H9 (cell line): ENCODE measurements around the gene COL5A3. TPM values are rescaled to one million over a fixed set of nuclear protein-coding genes. Genes with fewer than 3 reads are reported as not detected.

Experiments used
- DNase-seq: peaks from one replicate; pipeline ENCODE4 v3.0.0-alpha.2; 2017
- H2AFZ ChIP-seq: one replicate; pipeline ENCODE4 v1.6.1; 2013; ENCODE audit warnings: mild to moderate bottlenecking, low read length, control low read depth, moderate library complexity
- H2AK5ac ChIP-seq: 2 replicates; pipeline ENCODE4 v1.6.1; 2013; ENCODE audit warnings: low read length, control low read depth, mixed read lengths; ENCODE audit not compliant: insufficient read length
- H2BK120ac ChIP-seq: one replicate; pipeline ENCODE4 v1.6.1; 2013; ENCODE audit warnings: low read depth, mild to moderate bottlenecking, low read length, control low read depth, inconsistent platforms; ENCODE audit not compliant: poor library complexity, severe bottlenecking
- H2BK12ac ChIP-seq: 2 replicates; pipeline ENCODE4 v1.6.1; 2013; ENCODE audit warnings: low read length, control low read depth, mixed read lengths, low read depth; ENCODE audit not compliant: insufficient read length
- H2BK15ac ChIP-seq: 2 replicates; pipeline ENCODE4 v1.6.1; 2013; ENCODE audit warnings: low read depth, low read length, control low read depth
- H2BK20ac ChIP-seq: one replicate; pipeline ENCODE4 v1.6.1; 2013; ENCODE audit warnings: low read depth, mild to moderate bottlenecking, low read length, control low read depth, inconsistent platforms; ENCODE audit not compliant: poor library complexity, severe bottlenecking
- H2BK5ac ChIP-seq: 2 replicates; pipeline ENCODE4 v1.6.1; 2013; ENCODE audit warnings: low read length, control low read depth, mixed read lengths; ENCODE audit not compliant: insufficient read length
- H3K14ac ChIP-seq: 2 replicates; pipeline ENCODE4 v1.6.1; 2013; ENCODE audit warnings: low read length, control low read depth; ENCODE audit not compliant: insufficient read depth
- H3K18ac ChIP-seq: 2 replicates; pipeline ENCODE4 v1.6.1; 2013; ENCODE audit warnings: low read depth, mild to moderate bottlenecking, mixed read lengths, low read length, control low read depth; ENCODE audit not compliant: insufficient read length
- H3K23ac ChIP-seq: 2 replicates; pipeline ENCODE4 v1.6.1; 2013; ENCODE audit warnings: low read length, control low read depth, mixed read lengths, low read depth; ENCODE audit not compliant: insufficient read length
- H3K23me2 ChIP-seq: 2 replicates; pipeline ENCODE4 v1.6.1; 2013; ENCODE audit warnings: low read depth, mild to moderate bottlenecking, mixed read lengths, low read length, control low read depth; ENCODE audit not compliant: insufficient read length, poor library complexity, severe bottlenecking
- H3K27ac ChIP-seq: 2 replicates; pipeline ENCODE4 v1.5.1; 2013; ENCODE audit warnings: low read length, control low read depth, mixed read lengths, low read depth; ENCODE audit not compliant: insufficient read length
- H3K27me3 ChIP-seq: 2 replicates; pipeline ENCODE4 v1.6.1; 2013; ENCODE audit warnings: low read length, control low read depth, inconsistent platforms; ENCODE audit not compliant: insufficient read depth
- H3K4ac ChIP-seq: 2 replicates; pipeline ENCODE4 v1.6.1; 2013; ENCODE audit warnings: low read depth, mild to moderate bottlenecking, control low read depth, inconsistent platforms, low read length, moderate library complexity
- H3K4me1 ChIP-seq: 2 replicates; pipeline ENCODE4 v1.6.1; 2013; ENCODE audit warnings: low read length, control low read depth, inconsistent platforms; ENCODE audit not compliant: insufficient read depth
- H3K4me2 ChIP-seq: 2 replicates; pipeline ENCODE4 v1.6.1; 2013; ENCODE audit warnings: low read length, control low read depth, mixed read lengths; ENCODE audit not compliant: insufficient read length, insufficient read depth
- H3K56ac ChIP-seq: 2 replicates; pipeline ENCODE4 v1.6.1; 2013; ENCODE audit warnings: low read depth, mild to moderate bottlenecking, mixed read lengths, low read length, control low read depth; ENCODE audit not compliant: insufficient read length
- H3K79me1 ChIP-seq: 2 replicates; pipeline ENCODE4 v1.6.1; 2013; ENCODE audit warnings: low read depth, mild to moderate bottlenecking, moderate library complexity, low read length, control low read depth, inconsistent platforms; ENCODE audit not compliant: insufficient read depth, poor library complexity, severe bottlenecking
- H3K79me2 ChIP-seq: 2 replicates; pipeline ENCODE4 v1.6.1; 2013; ENCODE audit warnings: low read length, control low read depth, inconsistent platforms; ENCODE audit not compliant: insufficient read depth
- H3K9ac ChIP-seq: 2 replicates; pipeline ENCODE4 v1.6.1; 2013; ENCODE audit warnings: low read length, control low read depth, mixed read lengths; ENCODE audit not compliant: insufficient read length; ENCODE audit errors: extremely low read depth
- H3K9me3 ChIP-seq: one replicate; pipeline ENCODE4 v1.6.1; 2013; ENCODE audit warnings: low read depth, low read length, inconsistent platforms; ENCODE audit not compliant: control insufficient read depth
- H3T11ph ChIP-seq: one replicate; pipeline ENCODE4 v1.6.1; 2013; ENCODE audit warnings: mild to moderate bottlenecking, low read length, control low read depth, inconsistent platforms
- H4K20me1 ChIP-seq: one replicate; pipeline ENCODE4 v1.6.1; 2013; ENCODE audit not compliant: control insufficient read depth, insufficient read length, insufficient read depth
- H4K5ac ChIP-seq: 2 replicates; pipeline ENCODE4 v1.6.1; 2013; ENCODE audit warnings: low read depth, mild to moderate bottlenecking, mixed read lengths, low read length, control low read depth; ENCODE audit not compliant: insufficient read length
- H4K8ac ChIP-seq: replicated peaks from 2 replicates; pipeline ENCODE4 v1.6.1; 2013; ENCODE audit warnings: low read length, control low read depth, mixed read lengths, low read depth; ENCODE audit not compliant: insufficient read length
- H4K91ac ChIP-seq: 2 replicates; pipeline ENCODE4 v1.6.1; 2013; ENCODE audit warnings: low read depth, mild to moderate bottlenecking, moderate library complexity, mixed read lengths, low read length, control low read depth; ENCODE audit not compliant: insufficient read length
- H3K27ac Mint-ChIP-seq, 3 experiments: 2 replicates in 2 of 3; 3 replicates in 1 of 3; pipeline ENCODE4 v1.8.0; 2020 to 2021; ENCODE audit warnings: mixed read lengths in 3 of 3, mild to moderate bottlenecking in 1 of 3, moderate library complexity in 1 of 3
- H3K27me3 Mint-ChIP-seq: 2 replicates; pipeline ENCODE4 v1.8.0; 2021; ENCODE audit warnings: low read depth, mild to moderate bottlenecking, moderate library complexity, mixed read lengths
- H3K36me3 Mint-ChIP-seq, 3 experiments: 2 replicates in 2 of 3; 3 replicates in 1 of 3; pipeline ENCODE4 v1.8.0; 2020 to 2021; ENCODE audit warnings: low read depth in 3 of 3, mixed read lengths in 3 of 3; ENCODE audit not compliant: insufficient read depth in 1 of 3
- H3K4me1 Mint-ChIP-seq, 2 experiments: 2 replicates each; pipeline ENCODE4 v1.8.0; 2020; ENCODE audit warnings: mixed read lengths in 2 of 2
- H3K4me3 Mint-ChIP-seq, 2 experiments: 2 replicates in 1 of 2; 3 replicates in 1 of 2; pipeline ENCODE4 v1.8.0; 2020 to 2021; ENCODE audit warnings: mild to moderate bottlenecking in 2 of 2, mixed read lengths in 2 of 2, moderate library complexity in 1 of 2
- H3K9me3 Mint-ChIP-seq, 2 experiments: 2 replicates in 1 of 2; 3 replicates in 1 of 2; pipeline ENCODE4 v1.8.0; 2020; ENCODE audit warnings: mild to moderate bottlenecking in 2 of 2, mixed read lengths in 2 of 2, moderate library complexity in 1 of 2
- CTCF ChIP-seq: fragments of 200-600 bp; sonication (generic); conservative IDR thresholded peaks from 3 replicates; pipeline ENCODE4 v1.8.0; 2021; ENCODE audit warnings: antibody characterized with exemption, mild to moderate bottlenecking
- WGBS: extraction: QIAGEN DNeasy Blood & Tissue Kit; methylation state at CpG from one replicate; pipeline ENCODE4 v1.1.7; 2013; ENCODE audit warnings: missing lambda C conversion rate, low lambda C conversion rate, mixed read lengths; ENCODE audit not compliant: insufficient read length; ENCODE audit errors: extremely low coverage; 5-methylcytosine and 5-hydroxymethylcytosine counted together
- total RNA-seq: library from RNA; stranded (reverse); gene quantifications from 2 replicates; pipeline ENCODE4 v1.2.1, GENCODE V29; 2021

The COL5A3 gene
- total RNA-seq, 1 experiment from 2014 or later = 0.72 TPM

GRCh38 chr19:10037367-10037766 is 27.1 kb upstream of the COL5A3 start:
- no peak overlapping the region for H3K4ac ChIP-seq
- H3K18ac ChIP-seq = no peak overlapping the region
- DNase-seq = no peak
- no peak overlapping the region for H2BK12ac ChIP-seq
- H3K27ac ChIP-seq = no peak overlapping the region
- H3K23ac ChIP-seq = no peak overlapping the region
- H4K20me1 ChIP-seq = no peaks in the 10 kb centered on the region
- no peak overlapping the region for H3K56ac ChIP-seq
- H2BK20ac ChIP-seq = no peak overlapping the region
- no peaks in the 10 kb centered on the region for H3K79me2 ChIP-seq
- H3K9me3 ChIP-seq = no peaks in the 10 kb centered on the region
- no peak overlapping the region for H4K8ac ChIP-seq
- no peaks in the 10 kb centered on the region for H3K4me1 ChIP-seq
- H3K27me3 Mint-ChIP-seq = peaks cover 83% of the 10 kb centered on the region
- no CpG with 5 or more reads among the region's 4 CpGs for WGBS
- no peak overlapping the region for H3K9ac ChIP-seq
- H2BK15ac ChIP-seq = no peak overlapping the region
- TF ChIP-seq CTCF = no peak
- no peak overlapping the region for H2BK120ac ChIP-seq
- H3K9me3 Mint-ChIP-seq = no peaks in the 10 kb centered on the region
- H3K27ac Mint-ChIP-seq = no peak overlapping the region
- H2BK5ac ChIP-seq = no peak overlapping the region
- H3K36me3 Mint-ChIP-seq = no peaks in the 10 kb centered on the region
- H4K5ac ChIP-seq = no peak overlapping the region
- H3K4me1 Mint-ChIP-seq = peaks cover 6 to 11% of the 10 kb centered on the region in 2 experiments; a peak in 3 of 4 replicates
- H3K79me1 ChIP-seq = no peaks in the 10 kb centered on the region
- no peak overlapping the region for H4K91ac ChIP-seq
- H3K4me3 Mint-ChIP-seq = no peak overlapping the region
- H2AK5ac ChIP-seq = no peak overlapping the region
- H3K27me3 ChIP-seq = no peaks in the 10 kb centered on the region
- H3K4me2 ChIP-seq = no peak overlapping the region
- no peaks in the 10 kb centered on the region for H3K23me2 ChIP-seq
- H3T11ph ChIP-seq = no peak overlapping the region
- H2AFZ ChIP-seq = no peak overlapping the region
- H3K14ac ChIP-seq = no peak overlapping the region
